Measurements from ENCODE around the gene PIEZO2.

The PIEZO2 gene

DNA sequence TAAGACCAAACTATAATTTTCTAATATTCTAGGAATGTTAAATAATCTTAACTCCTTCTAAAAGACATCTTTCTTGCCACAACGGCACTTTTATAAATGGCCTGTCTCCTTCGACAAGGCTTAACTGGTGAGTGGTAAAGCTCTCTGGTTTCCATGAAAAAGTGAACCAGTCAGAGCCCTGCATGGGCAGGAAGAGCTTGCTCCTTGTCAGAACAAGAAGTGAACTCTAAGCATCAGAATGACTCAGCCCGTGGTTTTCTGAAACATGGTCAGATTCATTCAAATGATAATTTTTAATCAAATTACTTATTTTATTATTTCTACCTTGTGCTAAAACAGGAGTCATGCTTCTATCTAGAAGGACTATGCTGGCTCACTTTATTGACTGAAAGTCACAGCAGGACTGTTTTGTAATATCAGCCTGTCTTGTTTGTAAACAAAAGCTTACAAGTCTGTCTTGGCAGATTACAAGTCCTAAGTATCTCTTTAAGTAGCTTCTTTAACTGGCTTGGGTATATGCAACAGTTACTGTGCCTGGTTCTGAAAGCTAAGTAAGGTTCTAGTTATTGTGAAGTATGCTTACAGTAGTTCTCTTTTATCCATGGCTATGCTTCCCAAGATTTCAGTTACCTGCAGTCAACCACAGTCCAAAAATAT, 378.2 kb downstream of the PIEZO2 start:
- DNase-seq: no peak

DNA sequence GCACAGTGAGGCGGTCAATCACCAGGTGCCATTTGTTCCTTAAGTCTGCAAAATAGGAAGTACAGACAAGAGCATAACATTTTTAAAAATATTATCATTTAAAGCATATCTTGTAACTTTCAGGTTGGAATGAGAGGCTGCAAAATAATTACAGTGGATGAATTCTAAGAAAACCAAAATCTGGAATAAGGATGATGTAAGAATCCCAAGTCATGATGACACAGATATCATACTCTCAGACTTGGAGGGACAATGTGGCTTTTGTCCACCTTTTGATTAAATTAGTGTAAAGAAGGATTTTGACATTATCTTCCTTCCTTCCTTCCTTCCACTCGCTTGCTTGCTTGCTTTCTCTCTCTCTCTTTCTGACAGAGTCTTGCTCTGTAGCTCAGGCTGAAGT, 379.1 kb downstream of the PIEZO2 start:
- DNase-seq: no peak

DNA sequence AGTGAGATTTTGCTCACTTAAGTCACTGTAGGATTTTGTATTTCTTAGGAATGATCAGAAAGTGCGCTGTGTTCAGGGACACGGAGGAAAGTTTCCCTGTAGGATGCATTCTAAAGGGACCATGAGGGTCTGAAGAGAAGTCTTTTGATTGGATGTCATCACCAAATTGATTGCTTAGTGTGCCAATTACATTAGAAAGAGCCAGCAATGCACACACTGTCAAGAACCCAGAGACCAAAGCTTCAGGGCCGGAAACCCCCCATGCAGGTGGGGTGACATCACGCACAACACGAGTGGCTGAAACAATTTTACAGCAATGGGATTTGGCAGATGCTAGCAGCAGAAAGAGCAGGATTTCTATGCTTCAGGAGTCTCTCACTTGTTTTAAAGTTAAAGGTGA, 381.1 kb downstream of the PIEZO2 start:
- DNase-seq: no peak

DNA sequence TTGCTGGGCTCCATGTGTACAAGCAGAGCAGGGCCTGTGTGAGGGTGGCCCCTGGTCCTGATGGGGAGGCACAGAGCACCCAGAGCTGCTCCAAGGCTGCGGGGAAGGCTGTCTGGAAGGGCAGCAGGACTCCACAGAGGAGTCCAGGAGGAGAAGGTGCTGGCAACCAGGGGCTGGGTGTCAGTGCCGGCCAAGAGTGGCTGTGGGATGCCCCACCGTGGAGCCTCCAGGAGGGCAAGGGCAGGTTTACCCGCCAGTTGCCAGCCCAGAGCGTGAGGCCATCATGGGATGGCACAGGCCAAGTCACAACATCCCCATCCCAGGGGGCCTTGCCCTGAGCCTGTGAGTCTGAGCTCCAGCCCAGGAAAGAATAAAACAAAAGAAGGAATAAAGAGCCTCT, 381.7 kb downstream of the PIEZO2 start:
- DNase-seq: no peak

DNA sequence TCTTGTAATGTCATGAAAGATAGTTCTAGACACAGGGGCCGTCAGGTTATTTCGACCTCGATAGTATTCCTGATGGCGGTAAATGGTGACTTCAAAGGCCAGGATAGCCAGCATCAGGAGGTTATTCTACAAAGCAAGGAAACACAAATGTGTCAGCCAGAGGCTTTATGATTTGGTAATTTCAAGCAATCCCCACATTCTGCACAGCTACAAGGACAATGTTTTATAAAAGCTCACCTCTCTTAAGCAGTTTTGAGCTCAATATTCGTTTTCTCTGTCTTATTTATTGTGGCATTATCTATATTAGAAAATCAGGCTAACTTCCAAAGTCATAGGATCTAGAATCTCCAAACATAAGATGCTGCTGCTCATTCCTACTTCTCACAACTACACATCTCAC, 388.4 kb downstream of the PIEZO2 start:
- no peak for DNase-seq

DNA sequence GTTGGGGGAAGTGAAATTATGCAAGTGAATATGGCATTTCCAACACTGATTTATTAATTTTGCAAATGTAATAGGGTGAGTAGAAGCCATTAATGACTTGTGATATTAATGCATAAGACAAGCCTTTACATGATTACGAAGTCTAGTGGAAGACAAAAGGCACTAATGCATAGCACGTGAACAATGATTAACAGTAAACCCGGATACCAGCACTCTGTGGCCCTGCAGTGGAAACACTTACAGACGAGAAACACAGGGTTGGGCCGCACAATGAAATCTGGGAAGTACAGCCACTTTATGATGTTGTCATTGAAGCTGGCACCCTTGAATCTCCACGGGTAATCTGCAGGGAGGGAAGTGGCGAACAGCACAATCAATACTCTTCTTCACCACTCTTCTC, 390.1 kb downstream of the PIEZO2 start:
- no peak for DNase-seq

DNA sequence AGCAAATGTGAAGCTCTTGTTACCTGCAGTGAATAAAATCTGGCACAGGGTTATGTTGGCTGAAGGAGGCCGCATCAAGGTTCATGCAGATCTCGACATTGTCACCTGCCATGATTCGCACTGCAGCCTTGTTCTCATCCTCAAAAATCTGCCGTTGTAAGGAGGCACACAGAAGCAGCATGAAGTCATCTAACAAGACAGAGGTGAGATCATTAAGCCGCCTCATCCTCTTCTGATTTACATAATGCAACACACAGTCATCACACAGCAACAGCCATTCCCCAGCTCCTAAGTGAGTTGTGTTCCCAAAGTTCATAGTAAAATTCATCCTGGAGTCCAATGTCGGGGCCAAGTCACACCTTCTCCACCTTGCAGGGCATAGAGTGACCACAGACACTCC, 391.4 kb downstream of the PIEZO2 start:
- no peak for DNase-seq

DNA sequence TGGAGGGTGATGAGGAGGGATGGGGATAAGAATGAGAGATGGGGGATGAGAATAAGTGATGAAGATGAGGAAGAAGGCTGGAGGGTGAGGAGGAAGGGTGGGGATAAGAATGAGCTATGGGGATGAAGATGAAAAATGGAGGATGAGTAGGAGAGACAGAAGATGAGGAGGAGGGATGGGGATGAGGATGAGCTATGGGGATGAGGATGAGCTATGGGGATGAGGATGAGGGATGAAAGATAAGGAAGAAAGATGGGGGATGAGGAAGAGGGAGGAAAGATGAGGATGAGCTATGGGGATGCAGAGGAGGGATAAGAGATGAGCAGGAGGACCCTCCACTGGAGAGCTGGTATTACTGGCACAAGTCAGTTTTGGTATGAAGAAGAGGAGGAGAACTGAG, 392.0 kb downstream of the PIEZO2 start:
- no peak for DNase-seq

DNA sequence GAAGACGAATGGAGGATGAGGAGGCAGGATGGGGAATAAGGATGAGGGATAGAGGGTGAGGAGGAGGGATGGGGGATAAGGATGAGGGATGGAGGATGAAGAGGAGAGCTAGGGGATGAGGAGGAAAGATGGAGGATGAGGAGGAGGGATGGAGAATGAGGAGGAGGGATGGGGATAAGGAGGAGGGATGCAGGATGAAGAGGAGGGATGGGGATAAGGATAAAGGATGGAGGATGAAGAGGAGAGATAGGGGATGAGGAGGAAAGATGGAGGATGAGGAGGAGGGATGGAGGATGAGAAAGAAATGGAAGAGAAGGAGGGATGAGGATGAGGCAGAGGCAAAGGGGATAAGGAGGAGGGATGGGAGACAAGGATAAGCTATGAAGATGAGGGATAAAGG, 393.5 kb downstream of the PIEZO2 start:
- no peak for DNase-seq

DNA sequence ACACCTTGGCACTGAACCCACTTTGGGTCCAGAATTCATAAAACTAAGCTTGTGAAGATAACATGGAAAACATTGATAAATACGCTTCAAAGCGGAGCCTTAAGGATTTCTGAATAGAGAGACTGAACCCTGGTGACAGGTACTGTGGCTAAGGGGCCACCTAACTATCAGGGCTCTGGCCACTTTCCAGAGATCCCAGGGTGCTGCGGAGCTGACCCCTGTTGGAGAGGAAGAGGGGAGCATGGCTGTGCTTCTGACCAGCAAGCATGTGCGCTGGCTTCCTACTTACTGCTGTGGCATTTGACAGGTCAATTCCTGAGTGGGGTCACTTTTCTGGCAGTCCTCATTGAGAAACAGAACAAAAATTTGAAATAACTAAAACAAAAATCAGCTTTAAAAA, 395.2 kb downstream of the PIEZO2 start:
- DNase-seq: no peak

DNA sequence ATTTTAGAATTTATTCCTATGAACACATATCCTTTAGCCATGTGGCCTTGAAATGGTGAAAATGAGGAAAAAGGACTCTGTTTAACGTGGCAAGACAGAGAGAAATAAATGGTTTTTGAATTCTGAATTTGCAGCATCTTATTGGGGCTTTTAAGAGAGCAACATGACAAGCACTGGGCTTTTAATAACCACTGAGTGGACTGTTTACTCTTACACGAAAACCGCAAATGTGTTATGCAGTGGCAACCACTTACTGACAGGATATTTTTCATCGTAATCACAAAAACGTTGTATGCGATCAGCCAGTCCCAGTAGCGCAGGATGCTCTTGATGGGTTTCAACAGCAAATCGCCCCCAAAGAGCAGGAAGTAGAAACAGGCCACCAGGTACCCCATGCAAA, 397.0 kb downstream of the PIEZO2 start:
- no peak for DNase-seq

DNA sequence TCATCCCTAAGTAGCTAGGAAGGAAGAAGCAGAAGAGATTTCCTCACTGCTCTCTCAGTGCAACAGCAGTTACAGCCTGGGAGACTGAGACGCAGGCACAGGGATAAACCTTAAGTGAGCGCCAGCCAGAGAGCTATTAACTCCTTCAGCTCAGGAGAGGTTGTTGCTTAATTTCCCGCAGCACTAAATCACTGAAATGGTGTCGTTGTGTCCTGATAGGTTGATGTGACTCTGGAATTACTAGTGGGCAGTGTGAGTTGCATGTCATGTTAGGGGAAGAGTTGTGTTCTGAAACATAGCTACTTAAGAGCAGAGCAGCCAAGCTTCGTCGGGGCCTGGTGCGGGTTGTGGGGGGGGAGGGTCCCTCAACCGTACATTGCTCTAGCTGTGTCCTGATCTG, 397.7 kb downstream of the PIEZO2 start:
- DNase-seq: no peak

DNA sequence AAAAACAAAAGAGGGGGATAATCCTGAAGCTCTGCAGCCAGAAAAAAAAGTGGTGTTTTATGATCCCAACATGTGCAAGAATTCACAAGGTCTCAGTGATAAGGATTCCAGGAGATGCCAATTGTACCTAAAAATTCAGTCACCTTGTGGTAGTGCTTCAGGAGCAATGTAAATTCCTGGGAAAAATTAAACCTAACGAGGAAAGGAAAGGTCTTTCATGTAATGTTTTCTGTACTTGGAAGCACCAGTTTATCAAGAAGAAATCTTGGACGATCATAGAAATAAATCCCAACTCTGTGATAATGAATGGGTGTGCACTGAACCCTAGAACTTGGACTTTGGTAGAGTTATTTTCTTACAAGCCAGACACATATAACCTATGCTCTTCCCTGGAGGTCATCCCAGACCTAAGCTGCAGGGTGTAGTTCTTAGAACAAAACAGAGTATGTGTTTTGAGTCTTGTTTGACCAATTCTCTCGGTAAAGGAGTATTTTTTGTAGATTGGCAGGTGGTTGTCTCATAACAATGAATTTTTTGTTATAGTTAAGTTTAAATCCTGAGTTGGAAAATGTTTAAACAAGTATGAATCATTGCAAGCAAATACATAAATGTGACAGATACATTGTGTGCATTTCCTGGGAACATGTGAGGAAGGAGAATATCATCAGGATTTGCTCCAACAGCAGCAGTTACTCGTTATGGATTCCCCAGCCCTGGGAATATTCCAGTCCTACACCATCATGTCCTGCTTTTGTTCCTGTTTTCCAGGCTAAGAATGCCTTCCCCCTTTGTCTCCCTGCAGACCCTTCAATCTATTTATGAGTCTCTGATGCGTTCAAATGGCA, 399.0 kb downstream of the PIEZO2 start:
- DNase-seq: no peak

DNA sequence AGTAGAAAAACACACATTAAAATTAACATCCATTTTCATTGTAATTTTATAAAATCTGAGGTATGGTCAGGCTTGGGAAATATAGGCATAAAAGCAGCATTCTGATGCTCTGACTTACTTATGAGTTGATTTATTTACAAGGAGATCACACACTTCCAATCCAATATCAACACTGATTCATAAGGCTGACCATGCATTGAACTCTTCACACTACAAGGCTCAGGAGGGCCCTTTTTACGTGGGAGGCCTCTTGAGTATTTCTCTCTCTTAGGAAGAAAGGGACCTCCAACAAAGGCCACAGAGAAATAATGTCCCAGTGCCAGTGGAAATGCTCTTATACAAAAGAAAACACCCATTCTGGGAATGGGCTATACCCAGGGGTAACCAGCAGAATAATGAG, 400.7 kb downstream of the PIEZO2 start:
- no peak for DNase-seq

DNA sequence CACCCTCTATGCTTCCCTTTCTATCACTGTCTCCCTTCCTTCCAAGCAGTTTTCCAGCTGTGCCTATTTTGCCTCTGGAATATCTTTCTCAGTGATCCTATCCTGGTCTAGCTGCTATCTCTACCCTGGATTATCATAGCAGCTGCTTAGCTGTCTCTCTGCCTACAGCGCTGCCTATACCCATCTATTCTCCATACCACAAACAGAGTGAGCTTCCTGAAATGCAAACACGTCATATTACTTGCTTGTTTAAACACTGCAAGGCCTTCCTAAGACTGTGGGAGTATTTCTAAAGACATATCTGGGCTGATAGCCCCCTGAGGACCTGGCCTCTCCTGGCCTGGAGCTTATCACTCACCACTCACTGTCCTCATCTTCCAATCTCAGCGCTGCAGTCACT, 403.4 kb downstream of the PIEZO2 start:
- DNase-seq: no peak

DNA sequence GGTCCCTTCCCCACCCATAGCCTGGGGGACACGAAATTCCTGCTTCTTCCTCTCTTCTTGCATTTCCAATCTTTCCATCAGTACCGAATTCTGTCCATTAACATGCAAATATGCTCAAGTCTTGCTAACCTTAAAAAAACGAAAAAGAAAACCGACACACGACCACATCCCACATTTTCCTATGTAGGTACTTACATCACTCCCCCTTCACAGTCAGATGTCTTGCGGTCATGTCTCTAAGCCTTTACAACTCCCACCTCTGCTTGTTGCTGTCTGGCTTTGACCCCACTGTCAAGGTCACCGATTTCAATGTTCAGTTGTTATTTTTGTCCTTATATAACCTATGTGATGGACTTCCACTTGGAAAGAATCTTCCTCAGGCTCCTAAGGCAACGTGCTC, 404.1 kb downstream of the PIEZO2 start:
- DNase-seq: no peak

DNA sequence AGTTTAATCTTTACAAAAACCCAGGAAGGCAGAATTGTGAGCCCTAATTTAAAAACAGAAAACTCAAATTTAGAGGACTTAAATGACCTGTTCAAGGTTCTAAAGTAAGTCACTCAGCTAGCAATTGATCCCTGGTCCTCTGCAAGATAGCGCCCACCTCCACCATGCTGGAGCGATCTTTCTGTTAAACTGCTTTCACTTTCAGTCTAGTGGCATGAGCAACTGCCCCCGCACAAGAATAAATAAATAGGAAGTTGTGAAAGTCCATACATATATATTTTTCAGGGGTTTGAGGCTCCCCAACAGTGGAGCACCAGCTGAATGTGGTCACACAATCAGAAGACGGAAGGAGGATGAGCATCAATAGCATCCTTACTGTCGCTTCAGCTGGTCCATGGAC, 405.6 kb downstream of the PIEZO2 start:
- DNase-seq: no peak

DNA sequence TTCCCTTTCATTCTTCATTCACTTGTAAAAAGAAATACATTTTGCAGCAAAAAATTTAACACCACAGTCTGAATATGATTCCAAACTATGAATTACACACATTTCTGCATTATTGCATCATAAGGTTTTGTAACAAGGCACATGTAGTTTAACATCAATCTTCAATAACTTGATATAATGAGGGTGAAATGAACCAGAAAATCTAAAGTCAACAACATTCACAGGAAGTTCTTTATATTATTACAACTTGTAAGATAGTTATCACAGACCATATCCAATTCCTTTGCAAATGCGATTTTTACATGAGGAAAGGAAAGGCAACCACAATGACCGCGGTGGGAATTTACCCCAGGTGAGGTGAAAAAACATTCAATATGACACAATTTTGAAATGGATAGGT, 410.2 kb downstream of the PIEZO2 start:
- no peak for DNase-seq

DNA sequence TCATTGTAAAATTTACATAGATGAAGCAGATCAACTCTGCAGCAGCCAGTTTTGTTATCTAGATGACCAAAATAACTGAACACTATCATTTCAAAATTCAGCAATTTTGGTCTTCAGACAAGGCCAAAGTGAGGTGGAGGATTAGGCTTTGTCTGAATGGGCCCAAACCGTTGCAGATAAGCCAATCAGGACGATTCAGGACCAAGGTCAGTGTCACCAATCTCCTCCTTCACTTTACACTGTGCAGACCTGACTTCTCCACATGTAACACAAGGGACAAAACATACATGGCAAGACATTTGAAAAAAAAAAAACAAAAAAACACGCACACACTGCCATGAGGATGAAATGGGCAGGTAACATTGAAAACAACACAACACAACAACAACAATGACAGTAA, 412.4 kb downstream of the PIEZO2 start:
- no peak for DNase-seq

DNA sequence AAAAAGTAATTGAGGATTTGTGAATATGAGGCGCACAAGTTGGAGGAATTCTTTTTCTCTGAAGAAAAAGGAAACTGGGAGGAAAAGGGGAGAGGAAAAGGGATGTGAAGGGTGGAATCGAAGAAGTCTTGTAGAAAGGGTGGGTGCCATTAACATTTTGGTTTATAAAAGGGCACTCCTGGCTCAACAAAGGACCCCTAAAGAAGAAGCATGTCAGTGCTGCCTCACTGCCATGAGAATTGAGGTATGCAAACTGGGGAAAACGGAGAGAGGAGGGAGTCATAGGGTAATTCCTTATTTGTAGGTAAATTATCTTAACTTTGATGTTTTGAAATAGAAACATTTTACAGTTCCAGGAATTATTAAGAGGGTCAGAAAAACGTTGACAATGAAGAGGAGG, 416.4 kb downstream of the PIEZO2 start:
- DNase-seq: no peak

DNA sequence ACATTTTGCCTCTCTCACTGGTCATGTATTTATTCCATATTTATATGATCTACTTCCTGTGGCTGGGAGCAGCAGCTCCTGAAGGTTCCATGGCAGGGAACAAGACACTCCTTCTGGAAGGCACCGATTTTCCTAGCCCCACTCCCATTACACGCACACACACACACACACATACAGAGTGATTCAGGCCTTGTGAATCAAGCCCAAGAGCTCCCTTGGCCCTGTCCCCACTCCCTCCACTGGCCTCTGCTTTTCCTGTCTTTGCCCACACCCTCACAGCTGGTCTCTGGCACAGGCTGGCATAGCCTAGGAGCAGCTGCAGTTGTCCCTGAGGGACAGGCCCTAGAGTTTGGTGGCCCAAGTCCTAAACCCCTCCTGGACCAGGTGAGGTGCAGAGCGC, 421.9 kb downstream of the PIEZO2 start:
- DNase-seq: no peak

DNA sequence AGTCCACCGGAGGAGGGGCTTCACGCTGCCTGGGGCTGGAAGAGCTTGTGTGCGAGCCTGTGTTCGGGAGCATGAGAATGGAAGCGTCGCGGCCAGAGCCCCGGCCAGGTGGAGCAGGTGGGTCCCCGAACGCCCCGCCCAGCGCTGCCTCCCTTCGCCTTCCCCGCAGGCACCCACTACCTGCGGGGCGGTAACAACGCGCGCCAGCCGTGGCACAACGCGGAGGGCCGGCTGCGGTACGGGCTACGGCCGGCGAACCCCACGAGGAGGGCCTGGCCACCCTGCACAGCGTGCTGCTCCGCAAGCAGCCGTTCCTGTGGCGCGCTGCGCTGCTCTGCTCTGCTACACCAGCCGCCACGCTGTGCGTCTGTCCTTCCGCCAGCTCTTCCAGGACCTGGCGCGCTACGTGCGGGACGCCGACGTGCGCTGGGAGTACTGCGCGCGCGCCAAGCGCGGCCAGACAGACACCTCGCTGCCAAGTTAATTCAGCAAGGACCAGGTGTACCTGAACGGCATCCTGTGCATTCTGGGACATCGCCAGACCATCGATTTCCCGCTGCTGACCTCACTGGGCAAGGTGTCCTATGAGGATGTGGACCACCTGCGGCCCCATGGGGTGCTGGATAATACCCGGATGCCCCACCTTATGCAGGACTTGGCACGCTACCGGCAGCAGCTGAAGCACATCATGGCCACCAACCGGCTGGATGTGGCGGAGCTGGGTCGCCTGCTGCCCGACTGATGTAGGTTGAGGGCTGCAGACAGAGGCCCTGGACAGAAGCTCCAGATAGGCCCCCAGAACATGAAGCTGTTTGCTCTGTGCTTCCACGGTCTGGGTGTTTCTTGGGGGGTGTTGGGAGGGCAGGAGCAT, 422.9 kb downstream of the PIEZO2 start:
- DNase-seq: no peak

DNA sequence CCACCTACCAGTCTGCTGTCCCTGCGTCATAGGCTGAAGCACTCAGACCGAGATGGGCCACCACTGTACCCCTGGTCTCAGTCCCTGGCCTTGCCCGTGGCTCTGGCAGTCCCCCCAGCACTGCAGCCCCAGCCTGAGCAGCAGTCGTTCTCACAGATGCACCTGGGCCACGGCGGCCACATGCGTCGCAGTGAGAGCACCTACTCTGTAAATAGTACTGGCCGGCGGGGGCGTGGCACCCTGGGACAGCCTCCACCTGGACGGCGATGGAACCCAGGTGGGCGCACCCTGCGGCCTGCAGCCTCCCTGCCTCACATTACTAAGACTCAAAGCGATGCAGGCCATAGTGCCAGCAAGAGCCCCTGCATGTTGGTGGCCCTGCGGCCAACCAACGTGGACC, 424.7 kb downstream of the PIEZO2 start:
- no peak for DNase-seq

DNA sequence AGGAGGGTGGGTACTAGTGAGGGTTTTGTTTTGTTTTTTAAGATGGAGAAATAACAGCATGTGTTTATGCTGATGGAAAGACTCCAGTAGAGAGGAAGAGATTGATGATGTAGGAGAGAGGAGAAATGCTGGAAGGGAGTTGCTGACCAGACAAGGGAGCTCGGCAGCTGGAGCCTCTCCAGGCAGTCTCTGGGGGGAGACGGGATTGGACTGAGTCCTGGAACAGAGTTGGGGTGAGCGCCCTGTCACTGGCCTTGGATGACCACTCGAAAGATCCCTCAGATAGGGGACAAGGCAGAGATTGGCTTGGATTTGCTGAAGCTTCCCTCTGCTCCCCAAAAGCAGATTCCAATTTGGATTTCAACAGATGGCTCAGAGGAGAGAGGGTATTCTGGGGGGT, 425.9 kb downstream of the PIEZO2 start:
- no peak for DNase-seq

Measured in 8988T (cell line).